ENCODE results near the gene LMOD1. TPM values are rescaled to one million over a fixed set of nuclear protein-coding genes. Genes with fewer than 3 reads are reported as not detected.

The LMOD1 gene
- total and polyA plus RNA-seq, 2 of the 8 experiments (the other 6 are each of a cell fraction or from before 2014, with no cell fraction given) = 0.77 to 1.4 TPM

DNA sequence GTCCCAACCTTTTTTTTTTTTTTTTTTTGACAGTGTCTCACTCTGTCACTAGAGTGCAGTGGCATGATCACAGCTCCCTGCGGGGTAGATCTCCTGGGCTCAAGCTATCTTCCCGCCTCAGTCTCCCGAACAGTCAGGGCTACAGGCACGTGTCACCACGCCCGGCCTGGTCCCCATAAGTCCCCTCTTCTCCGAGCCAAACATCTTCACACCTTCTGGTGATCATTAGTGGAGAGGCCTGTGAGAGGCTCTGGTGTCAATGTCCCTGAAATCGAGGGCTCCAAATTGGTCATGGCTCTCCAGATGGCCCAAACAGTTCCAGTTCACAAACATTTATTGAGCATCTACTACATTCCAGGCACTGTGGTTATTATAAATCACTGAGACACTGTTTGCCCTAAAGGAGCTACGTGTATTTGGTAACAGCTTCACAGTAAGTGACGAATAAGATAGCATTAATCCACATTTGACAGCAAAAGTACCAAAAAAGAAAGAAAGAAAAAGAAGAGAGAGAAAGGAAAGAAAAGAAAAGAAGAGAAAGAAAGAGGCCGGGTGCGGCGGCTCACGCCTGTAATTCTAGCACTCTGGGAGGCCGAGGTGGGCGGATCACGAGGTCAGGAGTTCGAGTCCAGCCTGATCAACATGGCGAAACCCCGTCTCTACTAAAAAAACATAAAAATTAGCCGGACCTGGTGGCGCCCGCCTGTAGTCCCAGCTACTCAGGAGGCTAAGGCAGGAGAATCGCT lies 8.1 kb upstream of the LMOD1 start:
- no peak overlapping the region for H2BK120ac ChIP-seq (replicated peaks; ENCODE audit: low read depth, low read length)
- H3K9me3 ChIP-seq (ENCODE audit: insufficient read depth in 2 of 2, low read depth in 1 of 2, low read length in 1 of 2) = no peaks in the 10 kb centered on the region
- POLR2A ChIA-PET (ENCODE audit: partially characterized antibody) = interaction anchor here (0.6 to 6.2 kb wide), 14 partner anchors 9 to 418 kb away, joined by 3 to 27 read pairs (median 4); partner anchors contain the start of genes LMOD1 and RNPEP
- H4K5ac ChIP-seq (ENCODE audit: insufficient read length, low read depth, low read length) = no peak overlapping the region
- no peak overlapping the region for H3K14ac ChIP-seq (ENCODE audit: insufficient read length)
- H3K4ac ChIP-seq (replicated peaks; ENCODE audit: insufficient read length, low read depth, low read length) = no peak overlapping the region
- H3K9ac ChIP-seq (replicated peaks in 1 of 4; ENCODE audit: extremely low read depth in 1 of 4, low read depth in 3 of 4, low read length in 3 of 4) = no peak overlapping the region; a peak in 1 of 7 replicates
- no peak overlapping the region for H2AFZ ChIP-seq (ENCODE audit: low read length)
- 0 out of 2 replicates have a peak overlapping the region, but pooled peaks have one; percentile 4 for H4K8ac ChIP-seq (ENCODE audit: extremely low read depth, insufficient read depth, low read length)
- H3K27ac ChIP-seq (ENCODE audit: low read depth, low read length) = no peak overlapping the region
- H2BK12ac ChIP-seq (ENCODE audit: low read depth, low read length) = no peak overlapping the region
- no peak overlapping the region for H2BK5ac ChIP-seq (ENCODE audit: low read depth, low read length)
- no peak overlapping the region for H3K23ac ChIP-seq (ENCODE audit: insufficient read length)
- no peak overlapping the region for H3K56ac ChIP-seq (replicated peaks; ENCODE audit: insufficient read length, low read depth, low read length)
- H3K4me3 ChIP-seq (ENCODE audit: extremely low read depth in 1 of 4, insufficient read depth in 2 of 4, low read depth in 3 of 4, low read length in 4 of 4) = peak overlapping the region; percentile 83 to 100 (median 94); a peak in 7 of 8 replicates
- no peaks in the 10 kb centered on the region for H3K23me2 ChIP-seq (ENCODE audit: low read depth, low read length)
- peaks cover 0 to 1% of the 10 kb centered on the region in 2 experiments for H4K20me1 ChIP-seq (replicated peaks in 1 of 2; ENCODE audit: control insufficient read depth in 1 of 2, insufficient read depth in 2 of 2, low read length in 2 of 2)
- TF ChIP-seq SAP30 (IDR thresholded peaks at IDR 0.05; ENCODE audit: insufficient read depth, insufficient replicate concordance, low read length) (no peak), SP4 (IDR thresholded peaks at IDR 0.05; ENCODE audit: low read length) (0 out of 2 replicates have a peak, but pooled peaks have one; percentile 25), KDM1A (IDR thresholded peaks at IDR 0.05; ENCODE audit: borderline replicate concordance, low read length) (0 out of 2 replicates have a peak, but pooled peaks have one; percentile 9)
- H3K18ac ChIP-seq (ENCODE audit: extremely low read depth, low read length) = no peak overlapping the region
- no peak for DNase-seq (ENCODE audit: low read depth in 1 of 2, low spot score in 2 of 2)
- 56% methylated on average over 23 of the region's 24 CpGs; no CpG with 5 or more reads in 1 of the 2 experiments for WGBS, 2 experiments (ENCODE audit: extremely low coverage in 1 of 2, insufficient coverage in 1 of 2, insufficient read length in 1 of 2, insufficient replicate concordance in 2 of 2, low coverage in 1 of 2, low lambda C conversion rate in 2 of 2, missing lambda C conversion rate in 1 of 2)
- peaks cover 12 to 29% of the 10 kb centered on the region in 2 experiments for H3K79me2 ChIP-seq (ENCODE audit: control insufficient read depth in 1 of 2, insufficient read depth in 2 of 2, low read length in 2 of 2)
- FAIRE-seq = no peak
- peaks cover 7 to 17% (median 13%) of the 10 kb centered on the region in 4 experiments; a peak in 6 of 8 replicates for H3K36me3 ChIP-seq (ENCODE audit: control insufficient read depth in 2 of 4, insufficient read depth in 4 of 4, low read length in 3 of 4)
- peak overlapping the region; percentile 48 to 72; a peak in 3 of 4 replicates for H3K4me2 ChIP-seq (ENCODE audit: insufficient read depth in 1 of 2, low read depth in 2 of 2, low read length in 2 of 2)
- H2AK5ac ChIP-seq (ENCODE audit: low read depth, low read length) = no peak overlapping the region
- H4K91ac ChIP-seq (replicated peaks; ENCODE audit: insufficient read length, low read length) = no peak overlapping the region
- CTCF ChIA-PET (ENCODE audit: partially characterized antibody) = interaction anchor here (0.7 to 5.5 kb wide), 14 partner anchors 9 to 441 kb away, joined by 3 to 39 read pairs (median 4); partner anchors contain the start of gene LMOD1
- H3K79me1 ChIP-seq (ENCODE audit: low read depth, low read length) = no peaks in the 10 kb centered on the region; the same call in 1 of the 2 replicates
- no peaks in the 10 kb centered on the region for H3K27me3 ChIP-seq (replicated peaks in 1 of 4; ENCODE audit: control insufficient read depth in 3 of 4, extremely low read depth in 1 of 4, insufficient read depth in 3 of 4, low read length in 3 of 4)
- H3K4me1 ChIP-seq (replicated peaks in 1 of 4; ENCODE audit: control insufficient read depth in 3 of 4, insufficient read depth in 4 of 4, low read length in 3 of 4) = peaks cover 0 to 3% (median 0%) of the 10 kb centered on the region in 4 experiments; a peak in 1 of 7 replicates
- H2BK15ac ChIP-seq (ENCODE audit: low read length) = no peak overlapping the region
- H2BK20ac ChIP-seq (ENCODE audit: low read length) = no peak overlapping the region
